Muscle layer of colon (tissue), 2 donors: ENCODE data around the gene HSBP1.
A peak's percentile ranks its signal among the peaks of the same experiment; 100 is the strongest.

Experiments
- H3K27ac ChIP-seq: one replicate; pipeline ENCODE4 v1.7.0; 2013; ENCODE audit warnings: low read depth, mild to moderate bottlenecking, low read length, moderate library complexity
- H3K27me3 ChIP-seq, 2 donors: one replicate each; pipeline ENCODE4 v1.7.0; 2013; ENCODE audit warnings: low read length in 2 of 2, mild to moderate bottlenecking in 2 of 2; ENCODE audit not compliant: insufficient read depth in 2 of 2, control insufficient read depth in 1 of 2
- H3K36me3 ChIP-seq: one replicate; pipeline ENCODE4 v1.7.0; 2013; ENCODE audit warnings: mild to moderate bottlenecking, low read length; ENCODE audit not compliant: insufficient read depth
- H3K4me1 ChIP-seq: one replicate; pipeline ENCODE4 v1.7.0; 2013; ENCODE audit warnings: mild to moderate bottlenecking, low read length; ENCODE audit not compliant: insufficient read depth
- H3K4me3 ChIP-seq, 2 donors: one replicate each; pipeline ENCODE4 v1.7.0; 2013; ENCODE audit warnings: low read length in 2 of 2, low read depth in 1 of 2, mild to moderate bottlenecking in 1 of 2, moderate library complexity in 1 of 2
- H3K9ac ChIP-seq: one replicate; pipeline ENCODE4 v1.7.0; 2013; ENCODE audit warnings: low read length
- H3K9me3 ChIP-seq: one replicate; pipeline ENCODE4 v1.7.0; 2013; ENCODE audit warnings: mild to moderate bottlenecking, low read length
- donor health status: abdominal sarcoma.
- donor health status: Adenocarcinoma of cecum.

The HSBP1 gene

DNA sequence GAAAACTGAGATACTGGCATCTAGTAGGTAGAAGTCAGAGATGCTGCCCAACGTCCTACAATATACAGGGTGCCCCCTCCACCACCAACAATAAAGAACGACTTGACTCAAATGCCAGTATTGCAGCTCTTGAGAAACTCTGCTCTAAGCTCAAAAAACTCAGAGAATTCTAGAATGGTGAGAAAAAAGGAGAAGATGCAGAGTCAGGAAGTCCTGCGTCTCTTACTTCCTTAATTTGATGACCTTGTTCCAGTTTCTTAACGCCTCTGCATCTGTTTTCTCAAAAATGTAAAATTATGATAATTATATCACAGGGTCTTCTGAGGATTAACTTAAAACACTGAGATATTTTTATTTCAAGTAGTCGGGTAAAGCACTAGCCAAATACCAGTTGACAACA, 1.7 kb upstream of the HSBP1 start:
- Histone ChIP-seq H3K4me3 (no peak overlapping the region), H3K9me3 (no peaks in the 10 kb centered on the region), H3K9ac (no peak overlapping the region), H3K4me1 (peaks cover 32% of the 10 kb centered on the region), H3K36me3 (peaks cover 10% of the 10 kb centered on the region), H3K27me3 (no peaks in the 10 kb centered on the region), H3K27ac (no peak overlapping the region)

GRCh38 chr16:83806731-83807130, 1.0 kb upstream of the HSBP1 start:
- no peak overlapping the region for H3K4me3 ChIP-seq
- H3K4me1 ChIP-seq = peaks cover 39% of the 10 kb centered on the region
- no peak overlapping the region for H3K27ac ChIP-seq
- H3K27me3 ChIP-seq = no peaks in the 10 kb centered on the region
- peaks cover 15% of the 10 kb centered on the region for H3K36me3 ChIP-seq
- H3K9me3 ChIP-seq = no peaks in the 10 kb centered on the region
- H3K9ac ChIP-seq = no peak overlapping the region

GRCh38 chr16:83807327-83807709, 460 bp upstream of the HSBP1 start:
- peaks cover 38% of the 10 kb centered on the region for H3K4me1 ChIP-seq
- peaks cover 15% of the 10 kb centered on the region for H3K36me3 ChIP-seq
- no peak overlapping the region for H3K27ac ChIP-seq

DNA sequence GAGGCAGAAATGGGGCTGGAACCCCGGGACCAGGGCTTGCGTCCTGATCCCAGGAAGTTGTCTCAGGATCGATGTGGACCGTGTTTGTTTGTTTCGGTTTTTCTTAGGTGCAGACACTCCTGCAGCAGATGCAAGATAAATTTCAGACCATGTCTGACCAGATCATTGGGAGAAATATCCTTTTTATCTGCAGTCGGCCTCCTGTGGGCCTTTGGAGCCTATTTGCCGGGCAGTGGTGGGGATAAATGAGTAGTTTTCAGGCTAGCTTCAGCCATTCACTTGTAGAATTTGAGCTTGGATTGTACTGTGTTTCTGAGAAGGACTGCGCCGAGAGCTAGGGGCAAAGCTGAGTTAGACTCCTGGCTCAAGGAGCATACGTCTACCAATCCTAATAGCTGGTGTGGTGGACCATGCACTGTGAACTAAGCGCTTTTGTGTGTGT, 816 bp downstream of the HSBP1 start:
- no peaks in the 10 kb centered on the region for H3K27me3 ChIP-seq
- H3K9me3 ChIP-seq = no peaks in the 10 kb centered on the region
- peaks cover 15% of the 10 kb centered on the region for H3K36me3 ChIP-seq
- H3K4me1 ChIP-seq = peaks cover 32% of the 10 kb centered on the region
- peak overlapping the region; percentile 69 for H3K9ac ChIP-seq
- H3K4me3 ChIP-seq = peak overlapping the region; percentile 92 to 94
- H3K27ac ChIP-seq = peak overlapping the region; percentile 85

More at GRCh38 chr16:83807327-83807709, 460 bp upstream of the HSBP1 start:
- Histone ChIP-seq H3K9me3 (no peaks in the 10 kb centered on the region), H3K4me3 (peak overlapping the region; percentile 92 to 94), H3K9ac (no peak overlapping the region), H3K27me3 (no peaks in the 10 kb centered on the region)

DNA sequence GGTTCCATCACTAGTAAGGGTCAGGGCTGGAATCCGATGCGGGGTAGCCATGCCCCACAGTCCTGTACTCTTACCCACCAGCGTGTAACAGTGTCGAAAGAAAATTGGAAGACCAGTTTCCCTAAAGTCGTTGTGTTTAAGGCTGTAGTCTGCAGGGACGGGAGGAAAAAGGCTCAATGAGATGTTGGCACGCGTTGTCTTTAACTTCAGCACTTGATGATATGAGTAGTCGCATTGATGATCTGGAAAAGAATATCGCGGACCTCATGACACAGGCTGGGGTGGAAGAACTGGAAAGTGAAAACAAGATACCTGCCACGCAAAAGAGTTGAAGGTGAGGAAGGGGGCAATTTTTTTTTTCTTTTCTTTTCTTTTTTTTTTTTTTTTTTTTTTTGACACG, 1.3 kb downstream of the HSBP1 start:
- peaks cover 37% of the 10 kb centered on the region for H3K4me1 ChIP-seq
- H3K27me3 ChIP-seq = no peaks in the 10 kb centered on the region
- H3K27ac ChIP-seq = no peak overlapping the region
- H3K36me3 ChIP-seq = peaks cover 15% of the 10 kb centered on the region
- H3K9ac ChIP-seq = peak overlapping the region; percentile 69
- no peaks in the 10 kb centered on the region for H3K9me3 ChIP-seq
- H3K4me3 ChIP-seq = peak overlapping the region; percentile 92 to 94

- H3K27me3 ChIP-seq = no peaks in the 10 kb centered on the region
- no peak overlapping the region for H3K9ac ChIP-seq
- H3K27ac ChIP-seq = no peak overlapping the region
- peaks cover 50% of the 10 kb centered on the region for H3K4me1 ChIP-seq
- no peak overlapping the region for H3K4me3 ChIP-seq
- H3K36me3 ChIP-seq = peaks cover 15% of the 10 kb centered on the region
- no peaks in the 10 kb centered on the region for H3K9me3 ChIP-seq
Measured at GRCh38 chr16:83810901-83811300, 3.1 kb downstream of the HSBP1 start.

DNA sequence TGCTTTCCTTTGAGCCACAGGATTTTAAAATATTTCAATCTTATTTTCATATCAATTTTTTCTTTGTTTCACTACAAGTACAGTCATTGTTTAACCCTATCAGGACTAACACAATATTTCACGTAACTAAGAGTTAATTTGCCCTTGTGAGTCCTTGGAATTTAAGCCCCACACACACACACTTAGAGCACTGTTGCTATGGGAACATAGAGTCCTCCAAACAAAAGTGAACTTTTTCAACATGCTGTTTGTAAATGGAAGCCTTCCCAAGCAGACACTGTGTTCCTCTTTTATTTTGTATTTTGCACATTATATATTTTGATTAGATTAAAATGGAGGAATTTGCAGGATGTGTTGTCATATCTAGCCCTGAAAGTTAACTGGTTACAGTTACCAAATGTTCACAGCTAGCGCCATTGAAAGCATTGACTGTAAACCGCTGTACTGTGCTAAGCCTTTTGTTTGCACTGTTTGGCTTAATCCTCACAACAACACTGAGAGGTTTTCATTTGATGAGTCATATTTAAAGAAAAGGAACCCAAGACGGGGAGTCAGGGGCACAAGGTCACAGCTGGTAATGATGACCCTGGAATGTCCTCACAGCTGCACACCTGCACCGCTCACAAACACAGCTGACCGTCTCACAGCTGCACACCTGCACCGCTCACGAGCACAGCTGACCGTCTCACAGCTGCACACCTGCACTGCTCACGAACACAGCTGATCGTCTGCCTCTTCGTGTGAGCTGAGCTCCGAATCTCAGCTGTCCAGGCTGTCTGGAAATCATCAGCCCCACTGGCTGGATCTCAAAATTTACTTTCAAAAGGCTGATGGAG, 6.3 kb downstream of the HSBP1 start:
- Histone ChIP-seq H3K9me3 (no peaks in the 10 kb centered on the region), H3K27ac (peak overlapping the region; percentile 31), H3K4me1 (peaks cover 67% of the 10 kb centered on the region), H3K4me3 (peak overlapping the region in 1 of 2 donors; percentile 45), H3K27me3 (no peaks in the 10 kb centered on the region), H3K9ac (no peak overlapping the region), H3K36me3 (peaks cover 15% of the 10 kb centered on the region)

DNA sequence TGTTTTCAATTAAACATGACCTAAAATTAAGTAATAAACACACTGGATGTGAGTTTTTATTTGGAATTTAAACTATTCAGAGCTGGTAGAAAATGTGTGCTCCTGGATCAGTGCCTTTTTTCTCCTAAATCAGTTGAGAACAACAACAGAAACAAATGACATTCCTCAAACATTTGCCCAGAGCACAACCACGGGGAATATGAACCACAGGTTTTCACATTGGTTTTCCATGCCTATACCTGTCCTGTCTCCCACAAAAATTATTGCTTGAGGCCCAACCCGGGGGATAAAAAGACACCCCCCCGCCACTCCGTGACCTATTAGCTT, 6.8 kb downstream of the HSBP1 start:
- Histone ChIP-seq H3K9ac (no peak overlapping the region), H3K27me3 (no peaks in the 10 kb centered on the region), H3K27ac (no peak overlapping the region), H3K4me1 (peaks cover 61% of the 10 kb centered on the region), H3K9me3 (no peaks in the 10 kb centered on the region), H3K4me3 (peak overlapping the region in 1 of 2 donors; percentile 45), H3K36me3 (peaks cover 15% of the 10 kb centered on the region)

- no peak overlapping the region for H3K27ac ChIP-seq
- H3K9ac ChIP-seq = no peak overlapping the region
- H3K4me1 ChIP-seq = peaks cover 40% of the 10 kb centered on the region
- H3K27me3 ChIP-seq = no peaks in the 10 kb centered on the region
- no peak overlapping the region for H3K4me3 ChIP-seq
- no peaks in the 10 kb centered on the region for H3K36me3 ChIP-seq
- H3K9me3 ChIP-seq = no peaks in the 10 kb centered on the region
Measured at GRCh38 chr16:83817022-83817421, 9.2 kb downstream of the HSBP1 start.

GRCh38 chr16:83818276-83818675, 10.5 kb downstream of the HSBP1 start:
- Histone ChIP-seq H3K9ac (no peak overlapping the region), H3K36me3 (no peaks in the 10 kb centered on the region), H3K4me3 (no peak overlapping the region), H3K4me1 (peaks cover 40% of the 10 kb centered on the region), H3K27ac (peak overlapping the region; percentile 19), H3K27me3 (no peaks in the 10 kb centered on the region), H3K9me3 (no peaks in the 10 kb centered on the region)

- no peak overlapping the region for H3K4me3 ChIP-seq
- peaks cover 32% of the 10 kb centered on the region for H3K4me1 ChIP-seq
- H3K9me3 ChIP-seq = no peaks in the 10 kb centered on the region
- no peak overlapping the region for H3K9ac ChIP-seq
- H3K36me3 ChIP-seq = no peaks in the 10 kb centered on the region
- no peak overlapping the region for H3K27ac ChIP-seq
- no peaks in the 10 kb centered on the region for H3K27me3 ChIP-seq
Measured at GRCh38 chr16:83819361-83819760, 11.6 kb downstream of the HSBP1 start.
